ENCODE measurements around the gene OR2J2. TPM values are rescaled to one million over a fixed set of nuclear protein-coding genes. Genes with fewer than 3 reads are reported as not detected.
A peak's percentile ranks its signal among the peaks of the same experiment; 100 is the strongest.

The OR2J2 gene
- polyA plus RNA-seq, 2 of the 4 experiments (the other 2 are of a cell fraction): not detected

GRCh38 chr6:29131691-29132090 lies 39.0 kb upstream of the OR2J2 start:
- Histone ChIP-seq H3K9me3 (no peaks in the 10 kb centered on the region), H3K4me2 (no peak overlapping the region), H3K4me3 (no peak overlapping the region), H3K27ac (no peak overlapping the region), H3K4me1 (no peaks in the 10 kb centered on the region)
- FAIRE-seq: no peak
- no peak for ATAC-seq
- no peak for DNase-seq (ENCODE audit: low read depth in 1 of 2, low spot score in 1 of 2)
- TF ChIP-seq CBX2 (IDR thresholded peaks at IDR 0.05; ENCODE audit: borderline replicate concordance, low read depth) (no peak), SREBF2 (IDR thresholded peaks at IDR 0.05) (no peak), RNF2 (IDR thresholded peaks at IDR 0.05; ENCODE audit: borderline replicate concordance, low read depth) (no peak), CEBPB (IDR thresholded peaks at IDR 0.05) (no peak), PHF8 (IDR thresholded peaks at IDR 0.05; ENCODE audit: borderline replicate concordance, low read depth) (no peak), ZFP36 (IDR thresholded peaks at IDR 0.05; ENCODE audit: borderline replicate concordance, partially characterized antibody) (no peak), RARB (CRISPR knock-in tag; IDR thresholded peaks at IDR 0.05) (no peak)
- ChIA-PET POLR2A (no interaction called here), CTCF (no interaction called here)
- 21% methylated on average over 2 of the region's 2 CpGs for WGBS (ENCODE audit: missing lambda C conversion rate)

DNA sequence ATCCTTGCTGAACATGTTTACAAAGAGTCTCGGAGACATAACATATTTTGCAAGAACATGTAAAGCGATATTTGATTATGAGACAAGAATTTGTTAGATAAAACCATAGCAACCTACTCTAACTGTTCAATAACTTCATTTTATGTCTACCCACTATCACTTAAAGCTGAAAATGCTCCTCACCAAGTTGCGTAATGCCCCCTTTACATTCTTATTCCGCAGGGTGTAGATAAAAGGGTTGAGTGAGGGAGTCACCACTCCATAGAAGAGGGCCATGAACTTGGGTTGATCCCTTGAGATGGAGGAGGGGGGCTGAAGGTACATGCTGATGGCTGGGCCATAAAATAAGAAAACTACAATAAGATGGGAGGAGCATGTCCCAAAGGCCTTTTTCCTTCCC lies 33.0 kb upstream of the OR2J2 start:
- Histone ChIP-seq H3K4me1 (no peaks in the 10 kb centered on the region), H3K27ac (no peak overlapping the region), H3K4me2 (no peak overlapping the region), H3K4me3 (no peak overlapping the region), H3K9me3 (no peaks in the 10 kb centered on the region)
- no peak for FAIRE-seq
- ChIA-PET POLR2A (no interaction called here), CTCF (no interaction called here)
- WGBS (ENCODE audit: missing lambda C conversion rate): 44% methylated on average over 4 of the region's 4 CpGs
- no peak for ATAC-seq
- TF ChIP-seq EHMT2 (IDR thresholded peaks at IDR 0.05; ENCODE audit: low read depth) (no peak), GATA3 (IDR thresholded peaks at IDR 0.05; ENCODE audit: borderline replicate concordance) (no peak), HOXB5 (CRISPR knock-in tag; IDR thresholded peaks at IDR 0.05) (no peak), NFE2L2 (conservative IDR thresholded peaks at IDR 0.05; ENCODE audit: low read length) (no peak), NR3C1 (IDR thresholded peaks at IDR 0.05) (no peak), RARB (CRISPR knock-in tag; IDR thresholded peaks at IDR 0.05) (no peak), E2F6 (IDR thresholded peaks at IDR 0.05; ENCODE audit: borderline replicate concordance, low read depth) (no peak), FOXS1 (CRISPR knock-in tag; IDR thresholded peaks at IDR 0.05) (no peak), HDAC2 (IDR thresholded peaks at IDR 0.05) (no peak), HEYL (CRISPR knock-in tag; IDR thresholded peaks at IDR 0.05) (no peak), ZNF302 (CRISPR knock-in tag; IDR thresholded peaks at IDR 0.05) (no peak)
- no peak for DNase-seq (ENCODE audit: low read depth in 1 of 2, low spot score in 1 of 2)

- TF ChIP-seq NPAS2 (CRISPR knock-in tag; IDR thresholded peaks at IDR 0.05; ENCODE audit: borderline replicate concordance): no peak
- WGBS (ENCODE audit: missing lambda C conversion rate): 64% methylated on average over 1 of the region's 1 CpG
- CTCF ChIA-PET: no interaction called here
- ATAC-seq (no peak), DNase-seq (ENCODE audit: low read depth in 1 of 2, low spot score in 1 of 2) (no peak), FAIRE-seq (no peak)
- Histone ChIP-seq H3K4me1 (no peaks in the 10 kb centered on the region), H3K9me3 (no peaks in the 10 kb centered on the region), H3K27ac (no peak overlapping the region), H3K4me2 (no peak overlapping the region), H3K4me3 (no peak overlapping the region)
- POLR2A ChIA-PET: no interaction called here
These were observed 29.1 kb upstream of the OR2J2 start for GRCh38 chr6:29141606-29142005.

DNA sequence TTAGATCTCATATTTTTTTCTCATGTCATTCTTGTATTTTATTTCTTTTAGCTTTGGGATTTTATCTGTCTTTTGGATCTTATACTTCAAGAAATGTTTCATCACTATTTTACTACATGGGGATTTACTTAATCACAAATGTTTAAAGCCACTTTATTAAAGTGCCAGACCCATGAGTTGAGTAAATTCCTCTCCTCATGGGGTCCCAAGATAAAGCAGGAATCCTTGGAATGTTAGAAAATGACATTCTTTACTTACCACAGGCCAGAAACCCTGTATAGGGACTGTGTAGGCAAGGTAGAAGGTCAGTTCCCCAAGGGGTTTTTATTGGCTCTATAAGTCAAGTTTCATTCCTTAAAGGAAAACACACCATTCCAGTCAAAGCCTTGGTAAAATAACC lies 28.4 kb upstream of the OR2J2 start:
- ATAC-seq (no peak), DNase-seq (ENCODE audit: low read depth in 1 of 2, low spot score in 1 of 2) (no peak), FAIRE-seq (no peak)
- Histone ChIP-seq H3K27ac (no peak overlapping the region), H3K4me3 (no peak overlapping the region), H3K4me1 (no peaks in the 10 kb centered on the region), H3K9me3 (no peaks in the 10 kb centered on the region), H3K4me2 (no peak overlapping the region)
- POLR2A ChIA-PET: no interaction called here
- CTCF ChIA-PET: no interaction called here
- TF ChIP-seq SREBF2 (IDR thresholded peaks at IDR 0.05) (no peak), NFE2L2 (conservative IDR thresholded peaks at IDR 0.05; ENCODE audit: low read length) (no peak), NR3C1 (IDR thresholded peaks at IDR 0.05) (no peak), BHLHE40 (IDR thresholded peaks at IDR 0.05; ENCODE audit: low read depth, low read length) (no peak), POLR2A (IDR thresholded peaks at IDR 0.05; ENCODE audit: low read length) (no peak)

DNA sequence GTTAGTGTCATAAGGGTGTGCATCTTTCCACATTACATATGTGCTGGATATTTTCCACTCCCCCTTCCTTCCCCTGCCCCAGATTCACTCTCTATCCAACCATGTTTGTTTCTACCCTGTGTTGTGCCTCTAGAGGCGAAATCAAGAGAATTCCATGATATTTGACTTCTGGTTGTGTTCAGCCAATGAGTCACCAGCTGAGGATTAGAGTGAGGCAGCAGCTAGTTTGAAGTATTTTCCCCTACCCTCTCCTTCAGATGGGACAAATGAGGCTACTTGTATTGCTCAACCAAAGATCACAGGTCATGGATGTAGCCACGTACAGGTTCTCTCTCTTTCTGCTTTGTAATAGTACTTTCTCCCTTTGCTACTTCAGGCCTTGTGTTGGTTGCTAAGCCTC lies 24.5 kb upstream of the OR2J2 start:
- peak in 1 of 2 experiments; percentile 34; a peak in 1 of 6 replicates for ATAC-seq
- WGBS (ENCODE audit: missing lambda C conversion rate): 5% methylated on average over 2 of the region's 2 CpGs
- Histone ChIP-seq H3K27ac (no peak overlapping the region), H3K9me3 (no peaks in the 10 kb centered on the region), H3K4me3 (no peak overlapping the region), H3K4me1 (no peaks in the 10 kb centered on the region), H3K4me2 (no peak overlapping the region)
- ChIA-PET CTCF (no interaction called here), POLR2A (no interaction called here)
- no peak for FAIRE-seq
- no peak for DNase-seq (ENCODE audit: low read depth in 1 of 2, low spot score in 1 of 2)
- TF ChIP-seq FOSB (CRISPR knock-in tag; IDR thresholded peaks at IDR 0.05) (no peak), NR3C1 (IDR thresholded peaks at IDR 0.05) (no peak), HEYL (CRISPR knock-in tag; IDR thresholded peaks at IDR 0.05) (no peak), GATA3 (IDR thresholded peaks at IDR 0.05; ENCODE audit: borderline replicate concordance) (no peak), CHD4 (IDR thresholded peaks at IDR 0.05; ENCODE audit: borderline replicate concordance) (no peak), EP300 (IDR thresholded peaks at IDR 0.05) (no peak), RAD21 (conservative IDR thresholded peaks at IDR 0.05 in 1 of 2, IDR thresholded peaks at IDR 0.05 in 1 of 2) (no peak)
- TF ChIP-seq, protein P1, sequence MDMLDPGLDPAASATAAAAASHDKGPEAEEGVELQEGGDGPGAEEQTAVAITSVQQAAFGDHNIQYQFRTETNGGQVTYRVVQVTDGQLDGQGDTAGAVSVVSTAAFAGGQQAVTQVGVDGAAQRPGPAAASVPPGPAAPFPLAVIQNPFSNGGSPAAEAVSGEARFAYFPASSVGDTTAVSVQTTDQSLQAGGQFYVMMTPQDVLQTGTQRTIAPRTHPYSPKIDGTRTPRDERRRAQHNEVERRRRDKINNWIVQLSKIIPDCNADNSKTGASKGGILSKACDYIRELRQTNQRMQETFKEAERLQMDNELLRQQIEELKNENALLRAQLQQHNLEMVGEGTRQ (IDR thresholded peaks at IDR 0.05): no peak
- TF ChIP-seq, protein P2, sequence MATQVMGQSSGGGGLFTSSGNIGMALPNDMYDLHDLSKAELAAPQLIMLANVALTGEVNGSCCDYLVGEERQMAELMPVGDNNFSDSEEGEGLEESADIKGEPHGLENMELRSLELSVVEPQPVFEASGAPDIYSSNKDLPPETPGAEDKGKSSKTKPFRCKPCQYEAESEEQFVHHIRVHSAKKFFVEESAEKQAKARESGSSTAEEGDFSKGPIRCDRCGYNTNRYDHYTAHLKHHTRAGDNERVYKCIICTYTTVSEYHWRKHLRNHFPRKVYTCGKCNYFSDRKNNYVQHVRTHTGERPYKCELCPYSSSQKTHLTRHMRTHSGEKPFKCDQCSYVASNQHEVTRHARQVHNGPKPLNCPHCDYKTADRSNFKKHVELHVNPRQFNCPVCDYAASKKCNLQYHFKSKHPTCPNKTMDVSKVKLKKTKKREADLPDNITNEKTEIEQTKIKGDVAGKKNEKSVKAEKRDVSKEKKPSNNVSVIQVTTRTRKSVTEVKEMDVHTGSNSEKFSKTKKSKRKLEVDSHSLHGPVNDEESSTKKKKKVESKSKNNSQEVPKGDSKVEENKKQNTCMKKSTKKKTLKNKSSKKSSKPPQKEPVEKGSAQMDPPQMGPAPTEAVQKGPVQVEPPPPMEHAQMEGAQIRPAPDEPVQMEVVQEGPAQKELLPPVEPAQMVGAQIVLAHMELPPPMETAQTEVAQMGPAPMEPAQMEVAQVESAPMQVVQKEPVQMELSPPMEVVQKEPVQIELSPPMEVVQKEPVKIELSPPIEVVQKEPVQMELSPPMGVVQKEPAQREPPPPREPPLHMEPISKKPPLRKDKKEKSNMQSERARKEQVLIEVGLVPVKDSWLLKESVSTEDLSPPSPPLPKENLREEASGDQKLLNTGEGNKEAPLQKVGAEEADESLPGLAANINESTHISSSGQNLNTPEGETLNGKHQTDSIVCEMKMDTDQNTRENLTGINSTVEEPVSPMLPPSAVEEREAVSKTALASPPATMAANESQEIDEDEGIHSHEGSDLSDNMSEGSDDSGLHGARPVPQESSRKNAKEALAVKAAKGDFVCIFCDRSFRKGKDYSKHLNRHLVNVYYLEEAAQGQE (IDR thresholded peaks at IDR 0.05): no peak
